Nephron (organoid): ENCODE results near the gene SERTAD1.
"Not testable (repeated sequence)": the region's sequence is repeated elsewhere in the genome, so short reads cannot be mapped to it uniquely, and the experiment has no call there.

Source experiments
- H3K27ac Mint-ChIP-seq, 3 experiments: 2 replicates each; pipeline ENCODE4 v1.8.0; 2020; ENCODE audit warnings: mixed read lengths in 3 of 3, mild to moderate bottlenecking in 2 of 3, moderate library complexity in 1 of 3
- H3K27me3 Mint-ChIP-seq: 2 replicates; pipeline ENCODE4 v1.8.0; 2021; ENCODE audit warnings: low read depth, mild to moderate bottlenecking, moderate library complexity, mixed read lengths
- H3K36me3 Mint-ChIP-seq: 2 replicates; pipeline ENCODE4 v1.8.0; 2020; ENCODE audit warnings: low read depth, mixed read lengths
- H3K4me1 Mint-ChIP-seq: 2 replicates; pipeline ENCODE4 v1.8.0; 2020; ENCODE audit warnings: mixed read lengths
- H3K4me3 Mint-ChIP-seq, 3 experiments: 2 replicates each; pipeline ENCODE4 v1.8.0; 2020; ENCODE audit warnings: mild to moderate bottlenecking in 3 of 3, mixed read lengths in 3 of 3, moderate library complexity in 2 of 3
- H3K9me3 Mint-ChIP-seq: 2 replicates; pipeline ENCODE4 v1.8.0; 2020; ENCODE audit warnings: mixed read lengths
- CTCF ChIP-seq, 3 experiments: fragments of 200-600 bp; sonication (generic); IDR thresholded peaks; one replicate each; pipeline ENCODE4 v1.5.0; 2021; ENCODE audit warnings: antibody characterized with exemption in 3 of 3; ENCODE audit not compliant: unreplicated experiment in 3 of 3

The SERTAD1 gene

GRCh38 chr19:40457048-40457447 is 31.3 kb upstream of the SERTAD1 start:
- no peak overlapping the region for H3K27ac Mint-ChIP-seq
- no peaks in the 10 kb centered on the region for H3K9me3 Mint-ChIP-seq
- TF ChIP-seq CTCF (IDR thresholded peaks at IDR 0.05; ENCODE audit: unreplicated experiment in 3 of 3): no peak
- H3K4me1 Mint-ChIP-seq: no peaks in the 10 kb centered on the region
- no peaks in the 10 kb centered on the region for H3K36me3 Mint-ChIP-seq
- H3K4me3 Mint-ChIP-seq: no peak overlapping the region
- H3K27me3 Mint-ChIP-seq: peaks cover 3% of the 10 kb centered on the region

GRCh38 chr19:40453943-40454342 is 28.2 kb upstream of the SERTAD1 start:
- not testable (repeated sequence) for H3K36me3 Mint-ChIP-seq, H3K9me3 Mint-ChIP-seq, H3K4me1 Mint-ChIP-seq, H3K27me3 Mint-ChIP-seq, H3K27ac Mint-ChIP-seq, H3K4me3 Mint-ChIP-seq

- peak overlapping the region in 2 of 3 experiments; percentile 2 to 18 for H3K27ac Mint-ChIP-seq
These were observed 27.5 kb upstream of the SERTAD1 start for GRCh38 chr19:40453151-40453735.

GRCh38 chr19:40452016-40452415 is 26.2 kb upstream of the SERTAD1 start:
- Mint-ChIP-seq H3K4me3 (no peak overlapping the region), H3K9me3 (no peaks in the 10 kb centered on the region), H3K27ac (no peak overlapping the region), H3K27me3 (no peaks in the 10 kb centered on the region), H3K36me3 (peaks cover 8% of the 10 kb centered on the region), H3K4me1 (no peaks in the 10 kb centered on the region)
- TF ChIP-seq CTCF (IDR thresholded peaks at IDR 0.05; ENCODE audit: unreplicated experiment in 3 of 3): no peak

More at GRCh38 chr19:40453151-40453735, 27.5 kb upstream of the SERTAD1 start:
- Mint-ChIP-seq H3K36me3 (peaks cover 8% of the 10 kb centered on the region), H3K9me3 (no peaks in the 10 kb centered on the region), H3K4me1 (no peaks in the 10 kb centered on the region), H3K4me3 (no peak overlapping the region), H3K27me3 (no peaks in the 10 kb centered on the region)
- no peak for TF ChIP-seq CTCF (IDR thresholded peaks at IDR 0.05; ENCODE audit: unreplicated experiment in 3 of 3)

- Mint-ChIP-seq H3K36me3 (peaks cover 8% of the 10 kb centered on the region), H3K27ac (no peak overlapping the region), H3K4me3 (no peak overlapping the region), H3K9me3 (no peaks in the 10 kb centered on the region), H3K27me3 (peaks cover 4% of the 10 kb centered on the region), H3K4me1 (peaks cover 10% of the 10 kb centered on the region)
- TF ChIP-seq CTCF (IDR thresholded peaks at IDR 0.05; ENCODE audit: unreplicated experiment in 3 of 3): no peak
These were observed 24.9 kb upstream of the SERTAD1 start for GRCh38 chr19:40450664-40451063.

DNA sequence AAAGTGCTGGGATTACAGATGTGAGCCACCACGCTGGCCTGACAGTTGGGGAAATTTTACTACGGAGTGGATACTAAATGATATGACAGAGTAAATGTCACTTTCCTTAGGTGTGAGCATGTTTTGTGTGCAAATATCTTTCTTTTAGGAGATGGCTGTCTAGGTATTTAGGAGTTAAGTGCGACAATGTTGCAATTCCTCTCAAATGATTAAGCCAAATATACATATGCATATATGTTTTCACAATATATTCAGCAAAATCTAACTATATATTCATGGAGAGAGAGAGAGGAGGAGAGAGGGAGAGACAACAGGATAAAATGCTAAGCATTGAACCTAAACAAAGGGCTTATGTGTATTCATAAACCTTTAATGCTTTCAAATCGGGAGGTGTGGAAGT is 23.7 kb upstream of the SERTAD1 start:
- H3K4me1 Mint-ChIP-seq: peaks cover 13% of the 10 kb centered on the region
- H3K27me3 Mint-ChIP-seq: peaks cover 4% of the 10 kb centered on the region
- peaks cover 8% of the 10 kb centered on the region for H3K36me3 Mint-ChIP-seq
- H3K4me3 Mint-ChIP-seq: no peak overlapping the region
- H3K27ac Mint-ChIP-seq: no peak overlapping the region
- H3K9me3 Mint-ChIP-seq: no peaks in the 10 kb centered on the region
- TF ChIP-seq CTCF (IDR thresholded peaks at IDR 0.05; ENCODE audit: unreplicated experiment in 3 of 3): no peak
